ENCODE measurements around the gene RBP3.

The RBP3 gene

GRCh38 chr10:47356708-47357107 is 8.5 kb downstream of the RBP3 start:
- in situ Hi-C loops (cut with MboI; ENCODE audit: low sequenced_read_pairs): no loop called here

- in situ Hi-C loops (cut with MboI; ENCODE audit: low sequenced_read_pairs): no loop called here
Observed at GRCh38 chr10:47357131-47357582, 9.0 kb downstream of the RBP3 start.

GRCh38 chr10:47357911-47358310 is 9.7 kb downstream of the RBP3 start:
- in situ Hi-C loops (cut with MboI; ENCODE audit: low sequenced_read_pairs): no loop called here

- in situ Hi-C loops (cut with MboI; ENCODE audit: low sequenced_read_pairs): no loop called here
Observed at GRCh38 chr10:47358457-47358856, 10.3 kb downstream of the RBP3 start.

GRCh38 chr10:47359101-47359500 is 10.9 kb downstream of the RBP3 start:
- in situ Hi-C loops (cut with MboI; ENCODE audit: low sequenced_read_pairs): no loop called here

GRCh38 chr10:47359626-47360418 is 11.7 kb downstream of the RBP3 start:
- in situ Hi-C loops (cut with MboI; ENCODE audit: low sequenced_read_pairs): no loop called here

GRCh38 chr10:47360419-47361040 is 12.4 kb downstream of the RBP3 start:
- in situ Hi-C loops (cut with MboI; ENCODE audit: low sequenced_read_pairs): no loop called here

GRCh38 chr10:47361293-47361692 is 13.1 kb downstream of the RBP3 start:
- in situ Hi-C loops (cut with MboI; ENCODE audit: low sequenced_read_pairs): no loop called here

GRCh38 chr10:47362199-47362598 is 14.0 kb downstream of the RBP3 start:
- in situ Hi-C loops (cut with MboI; ENCODE audit: low sequenced_read_pairs): no loop called here

GRCh38 chr10:47363781-47364180 is 15.6 kb downstream of the RBP3 start:
- in situ Hi-C loops (cut with MboI; ENCODE audit: low sequenced_read_pairs): no loop called here

GRCh38 chr10:47364366-47364765 is 16.2 kb downstream of the RBP3 start:
- in situ Hi-C loops (cut with MboI; ENCODE audit: low sequenced_read_pairs): no loop called here

GRCh38 chr10:47364911-47365310 is 16.7 kb downstream of the RBP3 start:
- in situ Hi-C loops (cut with MboI; ENCODE audit: low sequenced_read_pairs): no loop called here

- in situ Hi-C loops (cut with MboI; ENCODE audit: low sequenced_read_pairs): no loop called here
Observed at GRCh38 chr10:47365431-47366180, 17.4 kb downstream of the RBP3 start.

- in situ Hi-C loops (cut with MboI; ENCODE audit: low sequenced_read_pairs): no loop called here
Observed at GRCh38 chr10:47366181-47366631, 18.0 kb downstream of the RBP3 start.

GRCh38 chr10:47366731-47367460 is 18.7 kb downstream of the RBP3 start:
- in situ Hi-C loops (cut with MboI; ENCODE audit: low sequenced_read_pairs): no loop called here

- in situ Hi-C loops (cut with MboI; ENCODE audit: low sequenced_read_pairs): no loop called here
Observed at GRCh38 chr10:47367646-47368045, 19.5 kb downstream of the RBP3 start.

- in situ Hi-C loops (cut with MboI; ENCODE audit: low sequenced_read_pairs): no loop called here
Observed at GRCh38 chr10:47368431-47369180, 20.4 kb downstream of the RBP3 start.

GRCh38 chr10:47369251-47369894 is 21.2 kb downstream of the RBP3 start:
- in situ Hi-C loops (cut with MboI; ENCODE audit: low sequenced_read_pairs): no loop called here

- in situ Hi-C loops (cut with MboI; ENCODE audit: low sequenced_read_pairs): no loop called here
Observed at GRCh38 chr10:47370015-47370767, 22.0 kb downstream of the RBP3 start.

Measured in HL-60/S4 (cell line).